Left cardiac atrium (tissue), 4 donors: Measurements from ENCODE around the gene HSPG2. TPM values are rescaled to one million over a fixed set of nuclear protein-coding genes. Genes with fewer than 3 reads are reported as not detected.

Experiments used
- ATAC-seq, 2 donors: fragments of 200-7000 bp; cut with Tn5 transposase; one replicate each; pipeline ENCODE4 v1.9.1; 2020; ENCODE audit warnings: mild to moderate bottlenecking in 2 of 2, moderate library complexity in 2 of 2
- DNase-seq: peaks from one replicate; pipeline ENCODE4 v3.0.0-alpha.2; 2020
- intact Hi-C, 2 donors: fragments of 100-400 bp; cut with DNase I; formaldehyde crosslinking; loops; one replicate each; pipeline versions ENCODE4 v1.14.1 to v1.15.1; 2022 to 2023
- total RNA-seq, 2 donors: library from RNA; stranded (reverse); fragmentation: NEBNext Ultra II Directional; extraction: Animal tissue kit (Norgen Biotek cat#: 25700); gene quantifications; one replicate each; pipeline ENCODE4 v1.2.1, GENCODE V29; 2021
- donor health status: DM: no; HTN: yes; CAD: no.
- donor health status: DM: no; HTN: yes; CAD: no; lungs with severe emphysema.
- donor health status: DM: yes; HTN: yes; CAD: no.
- donor health status: Dilated cardiomyopathy.

Gene HSPG2
- total RNA-seq, 2 donors from 2014 or later = 307 to 608 TPM

- intact Hi-C loops = no loop called here
- DNase-seq (no peak), ATAC-seq (no peak)
These were observed 91.2 kb downstream of the HSPG2 start for GRCh38 chr1:21845646-21846641.

DNA sequence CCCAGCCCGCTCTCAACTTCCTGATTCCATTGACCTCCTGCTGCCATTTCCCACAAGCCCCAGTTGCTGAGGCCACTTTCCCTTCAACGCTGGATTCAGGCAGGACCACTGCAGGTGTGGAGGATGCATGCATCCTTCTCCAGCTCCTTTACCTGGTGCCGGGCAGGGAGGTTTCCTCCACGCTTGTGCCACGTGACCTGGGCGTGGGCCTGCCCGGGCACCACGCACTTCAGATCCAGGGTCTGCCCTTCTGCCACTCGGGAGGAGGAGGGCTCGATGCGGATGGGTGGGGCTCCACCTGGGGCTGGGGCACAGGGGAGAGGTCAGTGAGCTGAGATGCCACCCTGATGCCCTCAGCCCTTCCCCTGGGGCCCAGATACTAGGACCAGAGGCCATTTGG lies 93.1 kb downstream of the HSPG2 start:
- intact Hi-C loops = no loop called here
- DNase-seq = no peak
- no peak for ATAC-seq

DNA sequence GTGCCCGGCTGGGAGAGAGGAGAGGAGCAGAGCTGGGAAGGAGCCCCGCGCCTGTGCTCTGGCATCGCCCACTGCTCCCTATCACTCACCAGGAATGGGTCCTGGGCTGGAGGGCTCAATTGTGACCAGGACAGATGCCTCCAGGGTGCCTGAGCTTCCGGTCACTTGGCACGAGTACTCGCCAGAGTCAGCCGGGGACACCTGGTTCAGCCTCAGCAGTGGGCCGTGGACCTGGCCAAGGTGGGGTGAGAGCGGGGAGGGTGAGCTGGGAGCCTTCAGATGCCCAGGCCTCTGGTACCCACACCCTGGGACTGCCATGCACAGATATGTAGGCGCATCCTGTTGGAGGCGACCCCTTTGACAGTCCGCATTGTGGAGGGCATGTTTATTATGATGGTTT lies 93.9 kb downstream of the HSPG2 start:
- ATAC-seq = no peak
- intact Hi-C loops = no loop called here
- no peak for DNase-seq

DNA sequence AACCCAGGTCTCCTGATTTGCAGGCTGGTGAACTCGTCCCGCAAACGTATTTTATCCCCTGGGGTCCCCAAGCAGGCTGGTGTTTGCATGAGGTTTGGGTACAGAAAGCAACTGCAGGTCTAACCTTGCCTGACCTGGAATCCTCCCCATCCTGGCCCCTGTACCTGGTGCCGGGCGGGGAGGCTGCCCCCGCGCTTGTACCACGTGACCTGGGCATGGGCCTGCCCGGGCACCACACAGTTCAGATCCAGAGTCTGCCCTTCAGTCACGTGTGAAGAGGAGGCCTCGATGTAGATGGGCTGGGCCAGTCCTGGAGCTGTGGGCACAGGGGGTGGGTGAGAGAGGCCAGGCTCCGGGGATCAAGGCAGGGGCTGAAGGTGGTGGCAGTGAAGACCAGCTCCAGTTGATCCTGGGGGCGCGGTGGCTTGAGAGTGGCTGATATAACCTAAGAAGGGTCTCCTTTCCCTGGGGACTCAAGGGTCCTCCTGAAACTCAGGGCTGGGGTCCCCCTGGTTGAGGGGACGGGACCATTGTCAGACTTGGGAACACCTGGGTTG lies 94.4 kb downstream of the HSPG2 start:
- ATAC-seq (no peak), DNase-seq (no peak)
- intact Hi-C loops = no loop called here

DNA sequence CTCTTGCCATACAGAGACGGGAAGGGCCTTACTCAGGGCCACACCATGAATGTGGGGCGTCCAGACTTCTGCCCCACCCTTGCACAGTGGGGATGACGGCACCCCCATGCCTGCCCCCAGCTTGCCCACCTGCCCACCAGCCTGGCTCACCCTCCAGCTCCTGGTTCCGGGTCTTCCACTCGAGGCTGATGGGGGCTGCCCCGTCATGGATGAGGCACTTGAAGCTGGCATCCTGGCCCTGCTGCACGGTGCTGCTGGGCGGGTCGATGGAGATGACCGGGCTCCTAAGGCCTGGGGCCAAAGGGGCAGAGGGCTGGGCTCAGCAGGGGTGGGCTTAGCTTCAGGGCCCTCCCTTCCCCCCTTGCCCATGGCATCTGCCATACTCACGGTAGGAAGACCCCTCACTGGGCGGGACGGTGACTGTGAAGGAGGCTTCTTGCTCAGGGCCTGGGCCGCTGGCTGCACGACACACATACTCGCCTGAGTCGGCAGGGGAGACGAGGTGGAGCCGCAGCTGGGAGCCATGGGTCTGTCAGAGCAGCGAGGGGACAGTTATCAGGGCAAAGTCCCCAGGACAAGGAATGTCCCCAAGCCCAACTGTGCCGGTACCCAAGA lies 95.2 kb downstream of the HSPG2 start:
- intact Hi-C loops = no loop called here
- no peak for DNase-seq
- peak in 1 of 2 donors; percentile 13 for ATAC-seq

GRCh38 chr1:21840981-21841380 lies 96.1 kb downstream of the HSPG2 start:
- intact Hi-C loops = no loop called here
- DNase-seq = no peak

GRCh38 chr1:21839337-21840037 lies 97.6 kb downstream of the HSPG2 start:
- ATAC-seq (no peak), DNase-seq (no peak)
- intact Hi-C loops = no loop called here

More at GRCh38 chr1:21840981-21841380, 96.1 kb downstream of the HSPG2 start:
- no peak for ATAC-seq

- DNase-seq (no peak), ATAC-seq (no peak)
- intact Hi-C loops = no loop called here
These were observed 98.6 kb downstream of the HSPG2 start for GRCh38 chr1:21838359-21839157.

DNA sequence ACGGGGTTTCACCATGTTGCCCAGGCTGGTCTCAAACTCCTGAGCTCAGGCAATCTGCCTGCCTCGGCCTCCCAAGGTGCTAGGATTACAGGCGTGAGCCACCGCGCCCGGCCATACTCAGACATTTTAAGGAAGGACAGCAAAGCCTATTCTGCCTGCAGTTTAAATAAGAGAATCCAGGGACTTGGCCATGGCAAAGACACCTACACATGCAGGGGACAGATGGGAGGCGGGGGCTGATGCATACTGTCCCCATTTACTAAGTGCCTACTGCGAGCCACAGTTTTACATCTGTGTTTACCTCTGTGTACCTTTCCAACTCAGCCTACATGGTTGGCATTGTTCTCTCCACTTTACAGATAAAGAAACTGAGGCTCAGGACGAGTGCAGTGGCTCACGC lies 99.6 kb downstream of the HSPG2 start:
- intact Hi-C loops = no loop called here
- ATAC-seq = no peak

GRCh38 chr1:21836729-21837128 lies 100.4 kb downstream of the HSPG2 start:
- intact Hi-C loops = no loop called here
- ATAC-seq = no peak
- DNase-seq = no peak

More for the DNA sequence above, 99.6 kb downstream of the HSPG2 start:
- no peak for DNase-seq

GRCh38 chr1:21836010-21836409 lies 101.1 kb downstream of the HSPG2 start:
- no peak for DNase-seq
- no peak for ATAC-seq
- intact Hi-C loops = no loop called here

DNA sequence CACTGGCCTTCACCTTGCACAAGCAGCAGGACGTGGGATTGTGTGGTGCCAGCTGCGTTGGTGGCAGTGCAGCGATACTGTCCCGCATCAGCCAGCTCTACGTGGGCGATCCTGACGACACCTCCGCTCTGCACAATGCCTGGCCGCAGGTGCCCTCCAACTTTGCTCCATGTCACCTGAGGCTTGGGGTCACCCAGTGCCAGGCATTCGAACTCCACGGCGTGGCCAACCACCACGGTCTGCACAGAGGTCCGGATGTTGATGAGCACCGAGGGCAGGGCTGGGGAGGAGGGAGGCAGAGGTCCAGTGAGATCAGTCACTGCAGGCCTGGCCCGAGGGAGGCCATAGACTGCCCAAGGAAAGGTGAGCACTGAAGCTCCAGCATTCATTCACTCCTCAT lies 102.4 kb downstream of the HSPG2 start:
- DNase-seq = no peak
- ATAC-seq = no peak
- intact Hi-C loops = no loop called here

- DNase-seq (no peak), ATAC-seq (no peak)
- intact Hi-C loops = no loop called here
These were observed 103.0 kb downstream of the HSPG2 start for GRCh38 chr1:21834094-21834493.

DNA sequence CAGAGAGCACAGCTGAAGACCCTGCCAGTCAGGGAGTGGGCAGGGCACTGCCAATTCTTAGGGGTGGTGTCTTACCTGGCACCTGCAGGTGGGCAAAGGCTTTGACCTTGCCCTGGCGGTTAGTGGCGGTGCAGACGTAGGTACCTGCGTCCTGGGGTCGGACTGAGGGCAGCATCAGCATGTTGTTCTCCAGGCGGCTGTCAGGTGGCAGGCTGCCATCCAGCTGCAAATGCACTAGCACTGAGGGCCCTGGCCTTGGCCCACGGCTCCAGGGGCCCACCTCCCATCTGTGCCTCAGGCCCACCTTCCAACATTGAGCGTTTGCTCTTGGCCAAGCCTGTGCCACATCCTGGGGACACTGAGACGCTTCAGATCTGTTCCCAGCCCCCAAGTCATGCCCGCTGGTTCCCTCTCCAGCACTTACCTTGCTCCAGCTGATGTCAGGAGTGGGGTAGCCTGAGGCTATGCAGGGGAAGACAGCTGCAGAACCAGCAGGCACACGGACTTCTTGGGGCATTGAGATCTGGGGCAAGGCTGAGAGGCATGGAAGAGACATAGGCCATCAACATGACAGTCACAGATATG lies 103.6 kb downstream of the HSPG2 start:
- ATAC-seq (no peak), DNase-seq (no peak)
- intact Hi-C loops = no loop called here

- ATAC-seq (no peak), DNase-seq (no peak)
- intact Hi-C loops = no loop called here
These were observed 105.6 kb downstream of the HSPG2 start for GRCh38 chr1:21831454-21831970.

GRCh38 chr1:21830792-21831453 lies 106.2 kb downstream of the HSPG2 start:
- intact Hi-C loops = no loop called here
- DNase-seq (no peak), ATAC-seq (peak in 1 of 2 donors; percentile 1)

DNA sequence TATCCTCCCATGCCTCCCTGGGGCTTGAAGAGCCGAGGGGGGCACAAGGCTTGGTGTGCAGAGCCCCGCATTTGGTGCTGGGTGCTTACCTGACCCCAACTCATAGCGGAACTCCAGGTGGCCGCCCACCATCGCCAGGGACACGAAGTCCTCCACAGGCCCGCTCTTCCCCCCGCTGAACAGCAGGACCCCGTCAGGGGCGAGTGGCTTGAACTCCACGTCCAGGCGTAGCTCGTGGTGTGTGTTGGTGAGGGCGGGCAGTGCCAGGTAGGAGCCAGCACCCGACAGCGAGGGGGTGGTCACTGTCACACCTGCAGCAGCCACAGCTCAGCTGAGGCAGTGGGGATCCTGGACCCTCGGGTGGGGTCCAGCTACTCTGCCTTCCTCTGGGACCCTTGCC lies 107.8 kb downstream of the HSPG2 start:
- DNase-seq (no peak), ATAC-seq (no peak)
- intact Hi-C loops = no loop called here
